Stimulated activated CD8-positive, alpha-beta memory T cell treated with anti-CD3 and anti-CD28 coated beads, Interleukin-7, amount 100 ng/mL, for 4 hours (primary cell): Measurements from ENCODE around the gene SLC25A20.
"Not testable (repeated sequence)": the region's sequence is repeated elsewhere in the genome, so short reads cannot be mapped to it uniquely, and the experiment has no call there.

Experiments used
- DNase-seq, 2 donors: peaks; one replicate each; pipeline ENCODE4 v3.0.0-alpha.2; 2020; ENCODE audit warnings: low read depth in 2 of 2

The SLC25A20 gene

DNA sequence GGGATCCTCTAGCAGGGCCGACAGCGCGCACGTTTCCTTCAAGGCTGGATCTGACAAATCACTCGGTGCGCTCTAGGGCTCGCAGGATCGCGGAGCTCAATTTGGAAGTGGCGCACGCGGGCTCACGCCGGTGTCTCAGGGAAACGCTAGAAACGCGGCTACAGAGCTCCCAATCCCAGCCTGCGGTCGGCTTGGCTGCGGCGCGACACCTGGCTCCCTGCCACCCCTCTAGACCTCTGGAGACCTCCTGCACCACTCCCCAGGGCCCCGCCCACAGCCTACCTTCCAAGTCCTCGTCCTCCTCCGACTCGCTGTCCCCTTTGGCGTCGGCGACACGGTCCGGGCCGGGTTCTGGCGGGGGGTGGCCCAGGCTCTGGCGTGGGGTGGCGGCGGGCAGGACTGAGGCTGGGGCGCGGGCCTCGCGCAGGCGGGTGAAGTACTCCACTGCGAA, 51.6 kb downstream of the SLC25A20 start:
- DNase-seq: peak in 1 of 2 donors; percentile 31

DNA sequence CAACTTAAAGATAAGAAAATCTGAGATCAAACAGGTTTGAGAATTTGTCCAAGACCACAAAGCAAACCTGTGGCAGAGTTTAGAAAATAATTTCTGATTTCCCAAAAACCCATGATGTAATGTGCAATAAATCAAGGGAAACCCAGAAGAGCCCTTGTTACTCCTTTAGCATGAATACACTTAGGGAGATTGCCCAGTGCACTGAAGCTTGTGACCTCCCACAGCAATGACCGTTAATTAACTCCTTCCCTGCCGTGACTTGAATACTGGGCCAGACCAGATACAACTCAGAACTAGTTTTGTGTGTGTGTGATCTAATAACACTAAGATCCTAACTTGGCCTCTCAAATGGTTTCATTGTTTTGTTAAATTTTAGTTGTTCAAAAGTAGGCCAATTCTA, 53.5 kb downstream of the SLC25A20 start:
- no peak for DNase-seq

DNA sequence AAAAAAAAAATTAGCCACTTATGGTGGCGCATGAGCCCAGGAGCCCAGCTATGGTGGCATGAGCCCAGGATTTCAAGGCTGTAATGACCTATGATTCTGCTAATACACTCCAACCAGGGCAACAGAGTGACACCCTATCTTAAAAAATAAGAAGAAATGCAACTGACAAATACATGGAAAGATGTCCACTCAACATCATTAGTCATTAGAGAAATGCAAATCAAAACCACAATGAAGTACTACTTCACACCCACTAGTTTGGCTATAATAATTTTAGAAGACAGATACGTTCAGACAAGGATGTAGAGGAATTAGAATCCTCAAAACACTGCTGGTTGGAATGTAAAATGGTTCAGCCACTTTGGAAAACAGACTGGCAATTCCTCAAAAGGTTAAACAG, 61.5 kb downstream of the SLC25A20 start:
- no peak for DNase-seq

DNA sequence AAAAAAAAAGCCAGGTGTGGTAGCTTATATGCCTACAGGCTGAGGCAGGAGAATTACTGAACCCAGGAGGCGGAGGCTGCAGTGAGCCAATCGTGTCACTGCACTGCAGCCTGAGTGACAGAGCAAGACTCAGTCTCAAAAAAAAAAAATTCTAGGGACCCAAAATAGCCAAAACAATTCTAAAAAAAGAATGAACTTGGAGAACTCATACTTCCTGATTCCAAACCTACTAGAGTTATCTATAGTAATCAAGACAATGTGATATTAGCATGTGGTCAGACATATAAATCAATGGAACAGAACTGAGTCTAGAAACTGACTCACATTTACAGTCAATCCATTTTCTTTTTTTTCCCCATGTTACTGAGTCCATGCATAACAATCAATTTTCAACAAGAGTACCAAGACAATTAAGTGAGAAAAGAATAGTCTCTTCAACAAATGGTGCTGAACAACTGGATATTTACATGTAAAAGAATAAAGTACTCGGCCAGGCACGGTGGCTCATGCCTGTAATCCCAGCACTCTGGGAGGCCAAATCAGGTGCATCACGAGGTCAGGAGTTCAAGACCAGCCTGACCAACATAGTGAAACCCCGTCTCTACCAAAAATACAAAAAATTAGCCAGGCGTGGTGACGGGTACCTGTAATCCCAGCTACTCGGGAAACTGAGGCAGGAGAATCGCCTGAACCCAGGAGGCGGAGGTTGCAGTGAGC, 62.9 kb downstream of the SLC25A20 start:
- DNase-seq: no peak

DNA sequence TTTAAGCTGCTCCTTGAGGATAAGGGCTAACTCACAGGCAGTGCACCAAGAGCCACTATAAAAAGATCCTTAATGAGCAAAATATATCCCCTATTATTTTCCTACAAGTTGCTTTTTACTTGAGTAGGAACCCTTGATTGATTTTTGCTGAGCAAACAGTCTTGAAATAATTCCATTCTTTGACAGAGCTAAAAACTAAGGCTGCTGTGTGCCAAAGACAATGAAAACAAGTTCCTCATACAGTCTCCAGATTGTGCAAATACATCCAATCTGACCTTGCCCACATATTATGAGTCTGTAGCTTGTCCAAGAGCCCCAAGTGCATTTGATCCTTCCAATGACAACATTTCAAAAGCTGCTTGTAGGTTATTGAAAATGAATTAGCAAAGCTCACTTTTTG, 66.0 kb downstream of the SLC25A20 start:
- no peak for DNase-seq

DNA sequence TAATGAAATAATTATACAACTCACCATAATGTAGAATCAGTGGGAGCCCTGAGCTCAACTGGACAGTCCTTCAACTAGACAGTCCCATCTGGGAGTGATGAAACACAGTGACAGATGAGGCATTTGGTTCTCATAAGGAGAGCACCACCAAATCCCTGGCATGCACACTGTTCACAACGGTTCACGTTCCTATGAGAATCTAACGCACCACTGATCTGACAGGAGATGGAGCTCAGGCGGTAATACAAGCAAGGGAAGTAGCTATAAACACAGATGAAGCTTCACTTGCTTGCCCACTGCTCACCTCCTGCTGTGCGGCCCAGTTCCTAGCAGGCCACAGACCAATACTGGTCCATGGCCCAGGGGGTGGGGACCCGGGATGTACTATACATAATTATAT, 68.0 kb downstream of the SLC25A20 start:
- DNase-seq: no peak

DNA sequence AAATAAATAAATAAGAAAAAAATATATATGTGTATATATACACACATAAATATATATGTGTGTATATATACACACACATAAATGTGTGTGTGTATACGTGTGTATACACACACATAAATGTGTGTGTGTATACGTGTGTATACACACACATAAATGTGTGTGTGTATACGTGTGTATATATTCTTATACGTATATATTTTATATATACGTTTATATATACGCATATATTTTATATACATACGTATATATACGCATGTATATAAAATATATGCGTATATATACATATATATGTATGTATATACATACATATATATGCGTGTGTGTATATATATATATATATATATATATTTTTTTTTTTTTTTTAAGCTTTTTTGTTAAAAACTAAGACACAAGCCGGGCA, 69.2 kb downstream of the SLC25A20 start:
- not testable (repeated sequence) for DNase-seq

DNA sequence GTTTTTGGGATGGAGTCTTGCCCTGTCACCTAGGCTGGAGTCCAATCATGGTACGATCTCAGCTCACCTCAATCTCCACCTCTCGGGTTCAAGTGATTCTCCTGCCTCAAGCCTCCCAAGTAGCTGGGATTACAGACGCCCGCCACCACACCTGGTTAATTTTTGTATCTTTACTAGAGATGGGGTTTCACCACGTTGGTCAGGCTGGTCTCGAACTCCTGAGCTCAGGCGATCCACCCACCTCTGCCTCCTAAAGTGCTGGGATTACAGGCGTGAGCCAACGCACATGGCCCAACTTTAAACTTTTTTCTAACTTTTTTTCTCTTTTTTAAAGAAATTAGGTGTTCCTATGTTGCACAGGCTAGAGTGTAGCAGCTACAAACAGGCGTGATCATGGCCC, 70.8 kb downstream of the SLC25A20 start:
- not testable (repeated sequence) for DNase-seq

DNA sequence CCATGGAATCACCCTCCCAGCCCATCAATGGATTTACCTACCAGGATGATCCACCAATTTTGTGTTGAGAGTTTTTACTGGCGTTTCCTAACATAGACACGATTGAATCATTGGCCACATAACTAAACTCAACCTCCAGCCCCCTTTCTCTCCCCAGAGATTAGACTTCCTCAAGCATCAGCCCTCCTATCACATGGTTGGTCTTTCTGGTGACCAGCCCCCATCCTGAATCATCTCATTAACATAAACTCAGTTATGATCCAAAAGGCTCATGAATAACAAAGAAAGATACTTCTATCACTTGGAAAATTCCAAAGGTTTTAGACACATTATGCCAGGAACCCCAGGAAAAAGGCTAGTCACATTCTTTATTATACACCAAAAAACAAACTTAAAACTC, 72.2 kb downstream of the SLC25A20 start:
- no peak for DNase-seq

DNA sequence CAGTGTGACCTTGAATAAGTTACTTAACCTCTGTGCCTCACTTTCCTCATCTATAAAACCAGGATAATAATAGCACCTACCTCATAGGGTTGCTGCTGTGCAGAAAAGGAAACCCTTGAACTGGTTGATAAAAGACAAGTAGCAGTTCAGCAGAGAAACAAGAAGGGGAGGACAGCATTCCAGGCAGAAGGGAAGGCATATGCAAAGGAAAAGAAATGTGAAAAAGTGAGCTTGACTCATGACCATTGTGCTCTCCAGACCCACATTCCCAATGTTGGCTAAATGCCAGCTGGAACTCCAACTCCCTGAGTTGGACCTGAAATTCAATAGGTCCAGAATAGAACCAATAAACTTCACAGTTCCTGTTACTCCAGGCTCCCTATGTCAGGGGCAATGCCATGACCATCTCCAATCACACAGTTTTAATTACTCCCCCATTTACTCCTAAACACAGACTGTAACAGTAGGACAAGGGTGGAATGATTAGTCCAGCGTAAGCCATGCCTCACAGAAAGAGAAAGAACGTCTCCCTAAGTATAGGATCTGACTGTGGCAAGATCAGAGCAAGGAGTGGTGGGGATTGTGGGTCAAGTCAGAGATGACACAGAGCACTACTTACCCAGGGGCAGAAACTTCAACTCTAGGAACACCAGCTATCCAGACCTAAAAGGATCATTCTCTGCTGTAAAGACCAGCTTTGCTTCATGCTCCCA, 77.9 kb downstream of the SLC25A20 start:
- DNase-seq: no peak

DNA sequence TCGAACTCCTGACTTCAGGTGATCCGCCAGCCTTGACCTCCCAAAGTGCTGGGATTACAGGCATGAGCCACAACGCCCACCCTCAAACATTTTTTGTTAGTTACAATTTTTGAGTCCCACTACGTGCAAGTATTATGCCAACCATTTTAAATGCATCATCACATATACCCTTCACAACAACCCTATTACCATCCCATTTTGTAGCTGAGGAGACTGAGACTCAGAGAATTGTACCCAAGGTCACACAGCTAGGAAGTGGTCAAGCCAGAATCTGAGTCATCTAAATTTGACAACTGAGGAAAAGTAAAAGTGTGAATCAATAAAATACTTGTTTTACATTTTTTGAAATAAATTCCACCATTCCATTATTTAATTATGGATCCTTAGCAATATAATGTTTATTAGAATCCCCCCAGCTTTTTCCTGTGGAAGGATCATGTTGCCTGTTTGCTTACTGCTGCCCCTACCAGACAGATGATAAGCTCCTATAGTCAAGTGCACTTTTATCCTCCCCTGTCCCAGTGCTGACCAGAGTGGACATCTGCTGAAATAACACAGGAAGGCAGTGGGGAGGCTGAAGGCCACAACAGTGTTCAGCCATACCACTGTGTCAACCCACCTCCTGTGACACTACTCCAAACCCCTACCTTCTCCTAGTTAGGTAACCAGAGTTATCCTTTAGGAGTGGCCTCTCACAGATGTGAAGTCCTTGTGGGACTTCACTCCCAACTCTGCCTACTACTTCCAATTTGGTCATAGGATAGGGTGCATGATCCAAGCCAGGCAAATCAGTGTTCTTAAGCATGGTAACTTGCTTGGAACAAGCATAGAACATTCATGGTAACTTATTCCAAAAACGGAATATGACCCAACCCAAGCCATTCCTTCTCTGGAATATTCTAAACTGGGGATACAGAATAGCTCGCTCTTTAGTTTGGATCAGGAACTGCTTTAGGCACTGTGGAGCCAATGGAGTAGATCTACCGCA, 79.2 kb downstream of the SLC25A20 start:
- DNase-seq: no peak

DNA sequence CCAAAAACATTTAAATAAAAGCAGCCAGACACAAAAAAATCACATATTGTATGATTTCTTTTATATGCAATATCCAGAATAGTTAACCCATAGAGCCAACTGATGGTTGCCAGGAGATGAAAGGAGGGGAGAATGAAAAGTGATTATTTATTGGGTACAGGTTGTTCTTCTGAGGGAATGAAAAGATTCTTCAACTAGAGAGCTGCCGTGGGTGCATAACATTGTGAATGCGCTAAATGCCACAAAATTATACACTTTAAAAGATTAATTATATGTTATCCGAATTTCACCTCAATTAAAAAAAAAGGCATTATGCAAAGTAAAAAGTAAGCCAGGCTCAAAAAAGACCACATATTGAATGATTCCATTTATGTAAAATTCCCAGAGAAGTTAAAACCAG, 87.2 kb downstream of the SLC25A20 start:
- DNase-seq: no peak
